Inflammatory macrophage treated with lipopolysaccharide for 1 hour (primary cell): ENCODE data around the gene TMEM167B.
"Not testable (repeated sequence)": the region's sequence is repeated elsewhere in the genome, so short reads cannot be mapped to it uniquely, and the experiment has no call there.

Experiments
- DNase-seq, 2 donors: peaks; one replicate each; pipeline ENCODE4 v3.0.0-alpha.2; 2020 to 2022

The TMEM167B gene

DNA sequence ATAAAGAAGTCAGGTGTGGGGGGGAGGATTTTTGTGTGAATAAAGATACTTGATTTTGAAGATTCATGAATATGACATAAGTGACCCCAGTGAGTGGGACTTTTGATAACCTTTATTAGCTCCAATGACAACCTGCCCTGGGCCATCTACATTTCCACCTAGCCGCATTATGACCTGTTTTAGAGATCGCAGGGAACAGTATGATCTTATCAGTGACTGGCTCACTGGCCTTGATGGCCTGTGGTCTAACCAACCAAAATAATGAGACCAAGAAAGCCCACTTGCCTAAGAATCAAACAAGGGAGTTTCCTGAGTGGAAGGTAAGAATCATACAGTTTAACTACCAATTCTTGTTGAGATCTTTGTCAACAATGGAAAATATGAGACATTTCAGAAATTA, 25.1 kb downstream of the TMEM167B start:
- DNase-seq: no peak

DNA sequence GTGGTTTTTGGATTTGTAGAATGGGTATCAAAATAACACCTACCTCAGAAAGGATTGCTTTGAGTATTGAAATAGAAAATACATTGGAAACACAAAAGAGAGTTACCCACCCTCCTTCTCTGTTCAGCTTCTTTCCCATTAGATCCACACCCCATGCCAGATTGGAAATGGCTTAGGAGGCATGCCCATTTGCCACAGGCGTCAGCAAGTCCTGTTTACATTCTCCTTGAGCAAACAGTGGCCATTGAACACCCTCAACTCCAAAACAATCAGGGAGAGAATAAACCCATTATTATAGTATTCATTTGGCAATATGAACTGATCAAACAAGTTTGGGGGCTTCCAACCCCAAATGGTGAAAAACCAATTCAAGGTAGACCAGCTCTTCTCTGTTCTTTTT, 25.7 kb downstream of the TMEM167B start:
- DNase-seq: no peak

DNA sequence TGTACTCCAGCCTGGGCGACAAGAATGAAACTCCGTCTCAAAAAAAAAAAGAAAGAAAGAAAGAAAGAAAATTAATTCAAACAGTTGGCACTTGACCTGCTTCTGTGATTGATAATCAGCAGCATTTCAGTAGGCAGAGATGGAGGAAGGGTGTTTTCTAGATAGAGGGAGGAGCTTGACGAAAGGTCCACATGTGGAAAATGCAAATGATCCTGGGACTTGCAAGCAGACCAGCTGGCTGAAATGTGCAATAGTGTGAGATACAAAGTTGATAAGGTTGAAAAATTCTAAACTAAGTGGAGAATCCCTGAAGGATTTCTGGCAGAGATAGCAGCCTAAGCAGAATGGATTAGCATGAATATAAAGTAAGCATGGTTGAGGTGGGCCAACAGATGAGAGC, 27.5 kb downstream of the TMEM167B start:
- DNase-seq: no peak

DNA sequence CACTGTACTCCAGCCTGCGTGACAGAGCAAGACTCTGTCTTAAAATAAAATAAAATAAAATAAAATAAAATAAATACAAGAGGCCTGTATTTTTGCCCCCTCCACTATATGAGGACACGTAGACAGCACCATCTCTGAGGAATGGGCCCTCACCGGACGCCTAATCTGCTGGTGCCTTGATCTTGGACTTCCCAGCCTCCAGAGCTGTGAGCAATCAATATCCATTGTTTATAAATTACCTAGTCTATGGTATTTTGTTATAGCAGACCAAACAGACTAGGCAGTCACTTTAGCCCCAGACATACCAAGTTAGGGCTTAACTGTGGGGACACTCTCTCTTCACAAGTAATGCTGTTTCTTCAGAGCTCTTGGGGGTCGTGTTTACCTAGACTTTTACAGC, 29.8 kb downstream of the TMEM167B start:
- DNase-seq: no peak

DNA sequence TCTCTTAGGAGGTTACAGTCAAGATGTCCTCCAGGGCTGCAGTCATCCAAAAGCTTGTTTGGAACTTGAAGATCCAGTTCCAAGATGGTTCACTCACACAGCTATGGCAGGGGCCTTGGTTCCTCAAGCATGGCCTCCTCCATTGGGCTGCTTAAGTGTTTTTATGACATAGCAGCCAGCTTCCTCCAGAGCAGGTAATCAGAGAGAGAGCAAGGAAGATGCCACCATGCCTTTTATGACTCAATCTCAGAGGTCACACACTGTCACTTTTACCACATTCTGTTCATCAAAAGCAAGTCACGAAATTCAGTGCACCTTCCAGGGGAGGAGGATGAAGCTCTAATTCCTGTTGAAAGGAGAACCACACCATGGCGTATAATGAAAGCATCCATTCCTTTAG, 40.5 kb downstream of the TMEM167B start:
- DNase-seq: no peak

DNA sequence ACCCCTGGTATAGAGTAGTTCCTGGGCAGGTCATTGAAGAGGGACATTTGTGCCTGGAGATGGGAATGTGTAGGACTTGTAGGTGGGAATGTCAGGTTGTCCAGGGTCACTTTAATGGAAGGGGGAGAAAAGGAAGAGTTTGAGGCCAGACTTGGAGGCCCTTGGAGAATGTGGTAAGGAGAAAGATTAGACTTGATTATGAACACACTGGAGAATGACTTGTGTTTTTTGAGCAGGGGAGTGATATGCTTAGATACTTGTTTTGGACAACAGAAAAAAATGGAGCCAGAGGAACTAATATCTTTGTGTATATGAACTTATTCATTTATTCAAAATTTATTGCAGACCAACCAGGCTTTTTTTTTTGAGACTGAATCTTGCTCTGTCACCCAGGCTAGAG, 41.2 kb downstream of the TMEM167B start:
- DNase-seq: no peak

DNA sequence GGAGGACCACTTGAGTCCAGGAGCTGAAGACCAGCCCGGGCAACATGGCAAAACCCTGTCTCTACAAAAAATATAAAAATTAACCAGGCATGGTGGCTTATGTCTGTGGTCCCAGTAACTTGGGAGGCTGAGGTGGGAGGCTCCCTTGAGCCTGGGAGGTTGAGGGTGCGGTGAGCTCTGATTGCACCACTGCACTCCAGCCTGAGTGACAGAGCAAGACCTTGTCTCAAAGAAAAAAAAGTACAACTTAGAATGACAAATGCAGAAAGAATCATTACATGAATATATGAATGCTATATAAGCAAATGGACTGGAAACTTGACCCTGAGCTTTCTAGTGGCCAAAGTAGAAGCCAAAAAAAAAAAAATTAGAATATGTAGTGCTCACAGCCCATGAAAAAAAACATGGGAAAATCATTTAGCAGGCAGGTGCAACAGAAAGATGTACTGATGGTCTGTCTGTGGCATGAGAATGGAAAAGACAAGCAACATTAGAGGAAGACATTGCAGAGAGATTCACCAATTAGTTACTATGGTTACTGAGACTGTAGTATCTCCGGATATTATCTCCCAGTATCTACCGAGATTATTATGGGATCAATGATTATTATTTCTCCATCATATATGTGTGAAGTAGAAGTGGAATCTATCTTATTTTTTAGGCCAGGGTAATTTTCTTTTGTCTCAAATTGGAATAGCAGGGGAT, 42.6 kb downstream of the TMEM167B start:
- DNase-seq: no peak

DNA sequence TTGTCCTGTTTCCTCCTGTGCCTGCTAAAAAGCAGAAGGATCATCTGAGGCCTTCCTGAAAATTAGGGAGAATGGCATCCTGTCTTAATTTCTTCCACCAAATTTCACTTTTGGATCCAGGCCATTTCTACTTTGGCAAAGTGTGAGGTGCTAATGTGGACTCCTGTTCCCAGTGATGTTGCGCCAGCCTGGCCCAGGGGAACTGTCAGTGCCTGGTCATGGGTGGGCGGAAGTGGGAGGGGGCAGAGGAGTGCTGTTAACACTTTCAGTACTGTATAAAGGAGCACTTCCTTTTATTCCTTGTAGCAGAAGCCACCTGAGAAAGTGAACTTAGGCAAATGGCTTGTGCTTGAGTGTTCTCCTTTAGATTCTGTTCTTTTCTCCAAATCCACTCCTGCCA, 43.3 kb downstream of the TMEM167B start:
- peak; percentile 49 to 52 for DNase-seq

DNA sequence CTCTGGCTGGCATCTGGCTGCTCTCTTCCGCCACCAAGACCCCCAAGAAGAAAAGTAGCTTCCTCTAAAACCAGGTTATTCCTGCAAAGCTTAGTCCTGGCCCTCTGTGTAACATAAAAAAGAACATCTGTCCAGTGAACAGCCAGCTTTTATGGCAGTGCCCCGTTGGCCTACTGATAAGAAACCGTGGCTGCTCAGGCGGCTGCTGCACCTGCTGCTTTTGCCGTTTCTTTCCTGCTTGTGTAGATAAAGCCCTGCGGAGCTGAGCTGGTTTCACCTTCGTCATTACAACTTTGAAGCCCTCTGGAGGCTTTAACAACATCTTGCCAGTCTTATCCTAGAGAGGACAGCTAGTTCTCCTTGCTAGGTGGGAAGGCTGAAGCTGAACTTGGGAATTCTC, 43.9 kb downstream of the TMEM167B start:
- DNase-seq: no peak

DNA sequence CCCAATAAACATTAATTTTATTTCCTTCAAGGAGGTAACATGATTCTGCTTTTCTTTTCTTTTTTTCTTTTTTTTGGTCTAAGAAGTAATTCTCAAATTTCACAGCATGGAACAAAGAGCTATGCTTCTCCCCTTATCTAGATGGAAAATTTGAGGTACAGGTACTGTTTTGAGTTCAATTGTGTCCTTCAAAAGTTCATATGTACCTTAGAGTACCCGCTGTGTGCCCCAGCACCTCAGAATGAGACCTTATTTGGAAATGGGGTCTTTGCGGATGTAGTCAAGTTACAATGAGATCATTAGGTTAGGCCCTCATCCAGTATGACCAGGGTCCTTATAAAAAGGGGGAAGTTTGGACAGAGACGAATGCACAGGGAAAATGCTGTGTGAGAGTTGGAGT, 45.4 kb downstream of the TMEM167B start:
- DNase-seq: no peak

DNA sequence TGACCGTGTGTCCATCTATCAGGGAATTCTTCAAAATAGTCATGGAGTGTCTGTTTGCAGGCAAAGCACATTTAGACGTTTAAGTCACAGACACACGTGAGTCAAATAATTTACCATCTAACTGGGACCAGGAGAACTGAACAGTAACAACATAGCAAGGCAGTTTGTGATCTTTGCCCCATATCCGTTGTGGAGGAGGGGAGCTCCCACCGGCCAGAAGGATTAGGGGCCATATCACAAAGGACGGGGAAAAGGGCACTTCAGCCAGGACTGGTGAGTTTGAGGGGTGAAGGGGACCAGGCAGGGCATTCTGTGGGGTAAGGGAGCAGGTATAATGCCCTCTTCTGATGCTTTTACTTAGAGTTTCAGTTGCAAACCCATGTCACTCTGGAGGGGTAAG, 46.2 kb downstream of the TMEM167B start:
- DNase-seq: no peak

DNA sequence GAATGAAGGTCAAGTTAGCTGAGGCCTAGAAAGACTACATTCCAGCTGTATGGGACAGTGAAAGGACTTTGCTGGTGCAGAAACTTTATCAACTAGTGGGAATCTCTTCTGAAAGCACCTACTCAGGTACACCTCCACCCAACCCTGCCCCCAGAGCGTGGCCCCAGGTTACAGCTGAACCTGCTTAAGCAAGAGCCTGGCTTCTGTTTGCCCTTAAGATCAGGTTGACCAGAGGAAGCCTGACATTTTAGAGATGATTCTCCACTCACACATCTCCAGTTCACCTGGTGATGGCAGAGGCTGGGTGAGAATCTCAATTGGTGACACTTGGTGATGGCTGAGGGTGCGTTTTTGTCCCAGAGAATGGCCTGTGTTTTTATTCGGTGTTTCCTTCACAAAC, 47.4 kb downstream of the TMEM167B start:
- DNase-seq: no peak

DNA sequence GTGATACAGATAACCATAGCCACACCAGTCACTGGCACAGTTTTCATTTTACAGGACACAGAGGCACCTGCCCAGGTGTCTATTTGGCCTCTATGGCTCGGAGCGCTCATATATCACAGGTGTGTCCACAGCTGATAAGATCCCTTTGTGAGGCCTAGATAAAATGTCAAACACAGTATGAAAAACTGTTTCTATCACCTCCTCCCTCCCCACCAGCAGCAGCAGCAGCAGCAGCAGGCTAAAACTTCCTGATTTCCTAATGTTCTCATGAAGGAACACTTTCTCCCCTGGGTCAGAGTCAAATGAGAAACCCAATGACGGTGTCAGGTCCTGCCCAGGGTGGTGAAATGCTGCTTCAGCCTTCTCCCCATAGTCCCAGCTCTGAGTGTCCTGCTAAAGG, 47.8 kb downstream of the TMEM167B start:
- peak; percentile 20 to 45 for DNase-seq

DNA sequence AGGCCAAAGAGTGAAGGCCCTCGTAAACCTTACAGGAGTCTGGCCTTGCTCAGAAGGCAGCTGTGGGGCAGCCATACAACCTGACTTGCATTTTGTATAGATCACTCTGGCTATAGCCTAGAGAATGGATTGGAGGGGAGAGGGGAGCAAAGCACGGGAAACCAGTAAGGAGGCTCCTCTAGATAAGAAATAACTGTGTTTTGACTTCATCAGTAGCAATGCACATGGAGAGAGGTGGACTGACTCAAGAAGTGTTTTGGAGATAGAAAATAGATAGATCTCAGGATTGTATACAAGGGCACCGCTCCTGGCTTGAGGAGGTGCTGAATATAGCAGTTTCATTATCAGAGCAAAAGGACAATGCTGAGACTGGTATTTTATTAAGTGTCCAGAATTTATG, 49.8 kb downstream of the TMEM167B start:
- no peak for DNase-seq

DNA sequence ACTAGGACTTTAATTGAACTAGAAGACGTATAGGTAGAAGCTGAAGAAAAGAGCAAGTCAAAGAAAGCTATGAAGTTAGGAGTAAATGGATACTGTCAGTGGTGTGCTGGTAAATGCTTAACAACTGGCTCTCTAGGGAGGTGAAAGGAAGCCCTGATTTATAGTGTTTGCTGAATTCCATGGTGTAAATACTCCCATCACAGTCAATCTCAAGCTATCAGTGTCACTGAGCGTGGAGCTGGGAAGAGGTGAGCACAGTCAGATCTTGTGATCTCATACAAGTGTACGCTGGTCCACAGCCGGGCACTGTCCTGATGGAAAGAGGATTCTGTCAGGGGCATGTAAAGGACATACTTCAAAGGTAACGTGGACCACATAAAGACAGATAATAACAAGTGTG, 51.7 kb downstream of the TMEM167B start:
- no peak for DNase-seq

DNA sequence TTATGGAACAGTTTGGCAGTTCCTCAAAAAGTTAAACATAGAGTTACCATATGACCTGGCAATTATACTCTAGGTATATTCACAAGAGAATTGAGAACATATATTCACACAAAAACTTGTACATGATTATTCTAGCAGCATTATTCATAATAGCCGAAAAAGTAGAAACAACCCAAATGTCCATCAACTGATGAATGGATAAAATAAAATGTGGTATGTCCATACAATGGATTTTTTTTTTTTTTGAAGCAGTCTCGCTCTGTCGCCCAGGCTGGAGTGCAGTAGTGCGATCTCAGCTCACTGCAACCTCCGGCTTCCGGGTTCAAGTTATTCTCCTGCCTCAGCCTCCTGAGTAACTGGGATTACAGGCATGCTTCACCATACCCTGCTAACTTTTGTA, 52.2 kb downstream of the TMEM167B start:
- DNase-seq: not testable (repeated sequence)
